Stimulated activated CD4-positive, alpha-beta T cell treated with anti-CD3 and anti-CD28 coated beads, Interleukin-4, amount 100 ng/mL, for 48 hours (primary cell): ENCODE data around the gene TNFRSF8.
"Not testable (repeated sequence)": the region's sequence is repeated elsewhere in the genome, so short reads cannot be mapped to it uniquely, and the experiment has no call there.

ENCODE experiments used
- DNase-seq, 2 donors: peaks; one replicate each; pipeline ENCODE4 v3.0.0-alpha.2; 2020; ENCODE audit warnings: low read depth in 2 of 2

The TNFRSF8 gene

DNA sequence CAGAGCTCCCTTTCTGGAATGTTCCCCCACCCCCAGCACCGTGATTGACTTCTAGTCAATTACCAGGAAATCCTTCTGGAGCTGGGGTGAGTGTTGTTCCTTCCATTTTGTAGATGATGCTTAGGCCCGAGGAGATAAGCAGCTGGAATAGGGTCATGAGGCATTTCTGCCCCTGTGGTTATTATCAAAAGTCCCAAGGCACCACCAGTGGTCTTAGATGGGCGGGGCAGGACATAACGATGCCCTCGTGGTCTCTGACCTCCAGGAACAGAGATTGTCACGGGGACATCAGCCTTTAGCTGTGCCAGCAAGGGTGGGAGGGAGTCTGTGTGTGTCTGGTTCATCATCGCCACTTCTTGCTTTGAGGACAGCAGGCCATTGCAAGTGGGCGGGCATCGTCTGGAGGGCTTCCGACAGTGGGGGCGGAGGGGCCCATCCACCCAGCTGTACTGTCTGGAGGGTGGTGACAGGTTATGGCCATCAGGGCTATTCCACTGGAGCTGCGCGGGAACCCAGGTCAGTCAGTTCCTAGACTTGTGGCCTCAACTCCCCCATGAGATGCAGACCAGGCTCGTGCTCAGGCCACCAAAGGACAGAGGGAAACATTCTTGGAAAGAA, 22.6 kb downstream of the TNFRSF8 start:
- no peak for DNase-seq

- DNase-seq: no peak
Observed at GRCh38 chr1:12087797-12088314, 24.8 kb downstream of the TNFRSF8 start.

GRCh38 chr1:12088607-12089006, 25.5 kb downstream of the TNFRSF8 start:
- no peak for DNase-seq

- no peak for DNase-seq
Observed at GRCh38 chr1:12090326-12090725, 27.2 kb downstream of the TNFRSF8 start.

GRCh38 chr1:12091191-12091590, 28.1 kb downstream of the TNFRSF8 start:
- no peak for DNase-seq

- no peak for DNase-seq
Observed at GRCh38 chr1:12094180-12094579, 31.1 kb downstream of the TNFRSF8 start.

DNA sequence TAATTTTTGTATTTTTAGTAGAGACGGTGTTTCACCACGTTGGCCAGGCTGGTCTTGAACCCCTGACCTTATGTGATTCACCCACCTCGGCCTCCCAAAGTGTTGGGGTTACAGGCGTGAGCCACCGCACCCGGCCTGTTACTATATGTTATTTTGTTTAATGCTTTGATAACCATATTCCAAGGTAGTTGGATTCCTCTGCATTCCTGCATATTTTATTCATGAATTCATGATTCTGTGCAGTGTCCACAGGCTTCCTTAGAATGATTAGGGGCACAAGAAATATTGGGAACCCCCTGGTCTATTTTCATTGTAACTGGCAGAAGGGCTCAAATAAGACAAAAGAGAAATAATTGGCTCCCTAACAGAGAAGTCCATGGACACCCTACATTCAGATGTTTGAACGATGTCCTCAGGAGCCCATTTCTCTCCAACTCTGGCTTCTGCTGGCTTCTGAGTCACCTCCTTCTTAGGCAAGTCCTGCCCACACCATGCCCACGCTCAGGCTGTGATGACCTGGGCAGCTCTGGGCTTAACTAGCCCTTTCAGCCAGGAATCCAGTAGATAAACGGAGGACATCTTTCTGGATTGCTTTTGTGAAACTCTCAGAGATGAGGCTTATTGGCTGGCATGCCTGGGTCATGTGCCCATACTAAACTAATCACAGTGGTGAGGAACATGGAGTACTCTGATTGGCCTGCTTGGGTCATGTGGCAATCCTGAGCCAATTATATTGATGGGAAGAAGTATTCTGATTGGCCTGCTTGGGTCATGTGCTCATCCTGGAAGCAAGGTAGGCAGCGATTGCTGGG, 32.6 kb downstream of the TNFRSF8 start:
- DNase-seq: no peak

DNA sequence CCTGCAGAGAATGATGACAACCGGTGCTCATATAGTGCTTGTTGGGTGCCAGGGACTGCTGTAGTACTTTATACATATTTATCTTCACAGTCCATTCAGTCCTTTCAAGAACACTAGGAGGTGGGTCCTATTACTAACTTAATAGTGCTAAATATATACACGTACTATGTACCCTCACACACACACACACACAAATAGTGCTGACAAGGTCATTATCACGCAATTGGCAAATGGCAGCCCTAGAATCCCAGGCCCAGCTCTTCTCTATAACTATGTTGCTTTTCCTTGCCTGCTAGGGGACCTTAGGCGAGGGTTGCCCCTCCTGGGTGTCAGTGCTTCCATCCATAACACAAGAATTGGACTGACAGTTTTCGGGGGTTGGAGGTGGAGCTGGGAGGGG, 33.5 kb downstream of the TNFRSF8 start:
- DNase-seq: no peak

DNA sequence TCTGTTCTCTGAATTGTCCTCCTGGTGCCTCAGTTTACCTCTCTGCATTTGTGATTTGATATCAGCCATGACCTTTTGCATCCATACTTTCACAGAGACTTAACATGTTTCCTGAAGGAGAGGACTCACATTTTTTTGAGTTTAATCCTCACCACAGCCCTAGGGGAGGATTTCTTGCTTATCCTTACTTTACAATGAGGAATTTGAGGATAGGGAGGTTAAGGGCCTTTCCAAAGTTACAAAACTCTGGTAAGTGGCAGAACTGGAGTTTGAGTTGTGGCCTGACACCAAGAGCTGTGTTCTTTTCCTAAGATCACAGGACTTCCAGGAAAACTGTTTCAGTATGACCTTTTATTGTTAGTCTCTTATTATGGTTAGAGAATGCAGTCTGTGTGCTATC, 34.2 kb downstream of the TNFRSF8 start:
- no peak for DNase-seq

- no peak for DNase-seq
Observed at GRCh38 chr1:12098786-12099185, 35.7 kb downstream of the TNFRSF8 start.

- no peak for DNase-seq
Observed at GRCh38 chr1:12099610-12100009, 36.5 kb downstream of the TNFRSF8 start.

GRCh38 chr1:12100071-12100470, 37.0 kb downstream of the TNFRSF8 start:
- no peak for DNase-seq

GRCh38 chr1:12101120-12101519, 38.0 kb downstream of the TNFRSF8 start:
- not testable (repeated sequence) for DNase-seq

GRCh38 chr1:12102066-12102465, 39.0 kb downstream of the TNFRSF8 start:
- DNase-seq: no peak

GRCh38 chr1:12104417-12104816, 41.3 kb downstream of the TNFRSF8 start:
- DNase-seq: no peak

DNA sequence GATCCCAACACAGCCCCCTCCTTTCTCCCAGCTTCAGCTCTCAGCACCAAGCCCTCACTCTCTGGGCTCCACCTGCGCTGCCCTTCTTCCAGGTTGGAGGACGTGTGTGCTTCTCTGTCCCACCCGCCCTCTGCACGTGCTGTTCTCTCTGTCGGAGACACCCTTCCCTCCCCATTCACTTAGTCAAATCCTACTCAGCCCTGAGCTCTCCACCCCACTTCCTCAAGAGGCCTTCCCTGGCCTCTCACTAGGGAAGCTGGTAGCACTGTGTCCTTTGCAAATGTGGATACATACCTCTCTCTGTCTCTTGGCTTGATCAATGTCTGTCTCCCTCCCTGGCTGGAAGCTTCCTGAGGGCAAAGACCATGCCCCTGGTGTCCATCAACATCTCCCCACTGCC, 43.0 kb downstream of the TNFRSF8 start:
- no peak for DNase-seq

GRCh38 chr1:12106861-12107260, 43.8 kb downstream of the TNFRSF8 start:
- DNase-seq: not testable (repeated sequence)

GRCh38 chr1:12107718-12108117, 44.6 kb downstream of the TNFRSF8 start:
- no peak for DNase-seq

- DNase-seq: no peak
Observed at GRCh38 chr1:12109901-12110300, 46.8 kb downstream of the TNFRSF8 start.

DNA sequence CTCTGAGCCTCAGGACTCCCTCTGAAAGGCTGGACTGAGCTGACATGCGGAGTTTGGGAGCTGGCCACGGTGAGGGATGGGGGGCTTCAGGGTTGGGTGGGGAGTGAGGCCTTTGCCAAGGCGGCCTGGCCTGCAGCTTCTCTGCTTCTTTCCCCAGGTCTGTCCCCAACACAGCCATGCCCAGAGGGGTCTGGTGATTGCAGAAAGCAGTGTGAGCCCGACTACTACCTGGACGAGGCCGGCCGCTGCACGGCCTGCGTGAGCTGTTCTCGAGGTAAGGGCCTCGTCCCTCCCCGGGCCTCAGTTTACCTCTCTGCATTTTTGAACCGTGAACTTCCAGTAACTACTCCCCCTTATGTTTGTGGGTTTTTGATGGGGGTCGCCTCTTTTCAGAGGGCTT, 48.6 kb downstream of the TNFRSF8 start:
- no peak for DNase-seq

GRCh38 chr1:12112711-12113161, 49.6 kb downstream of the TNFRSF8 start:
- DNase-seq: no peak

GRCh38 chr1:12113433-12114339, 50.6 kb downstream of the TNFRSF8 start:
- no peak for DNase-seq
